ENCODE measurements around the gene CDC20. TPM values are rescaled to one million over a fixed set of nuclear protein-coding genes. Genes with fewer than 3 reads are reported as not detected.

CDC20 gene
- 14.4 to 16.9 TPM (median 14.5 TPM) in 3 replicates for total RNA-seq
- long read RNA-seq, transcript CDC20-201 (11 exons, 1,675 nt) = major isoform, 19 of 27 reads
- long read RNA-seq, partial matches to known transcripts = 2 of 27 reads
- long read RNA-seq, other reads (novel, unspliced or antisense) = 3 of 27 reads

- DNase-seq (ENCODE audit: low spot score) = peak; percentile 99
- Mint-ChIP-seq H3K4me3 (ENCODE audit: unreplicated experiment) (peak within 1 kb of the TSS; percentile 85), H3K27me3 (ENCODE audit: low read depth) (no peaks in the 10 kb centered on the region), H3K4me1 (ENCODE audit: low read depth) (peaks cover 40% of the 10 kb centered on the region), H3K9me3 (ENCODE audit: low read depth) (no peaks in the 10 kb centered on the region), H3K36me3 (ENCODE audit: low read depth) (peaks cover 16% of the 10 kb centered on the region), H3K27ac (ENCODE audit: unreplicated experiment) (peak within 1 kb of the TSS; percentile 95)
- no peak for TF ChIP-seq CTCF (IDR thresholded peaks at IDR 0.05)
Measured at GRCh38 chr1:43358746-43359693, at the start of gene CDC20. Gene CDC20, plus strand, starts transcription at chr1:43358981. Its CDS starts 235 bp downstream, at chr1:43359216.

GRCh38 chr1:43309405-43310025 lies 49.3 kb upstream of the CDC20 start:
- Mint-ChIP-seq H3K4me3 (ENCODE audit: unreplicated experiment) (no peak overlapping the region), H3K4me1 (ENCODE audit: low read depth) (no peaks in the 10 kb centered on the region), H3K36me3 (ENCODE audit: low read depth) (no peaks in the 10 kb centered on the region), H3K27me3 (ENCODE audit: low read depth) (peaks cover 3% of the 10 kb centered on the region), H3K9me3 (ENCODE audit: low read depth) (no peaks in the 10 kb centered on the region), H3K27ac (ENCODE audit: unreplicated experiment) (no peak overlapping the region)
- no peak for TF ChIP-seq CTCF (IDR thresholded peaks at IDR 0.05)
- no peak for DNase-seq (ENCODE audit: low spot score)

GRCh38 chr1:43311521-43311920 lies 47.3 kb upstream of the CDC20 start:
- Mint-ChIP-seq H3K4me1 (ENCODE audit: low read depth) (no peaks in the 10 kb centered on the region), H3K36me3 (ENCODE audit: low read depth) (no peaks in the 10 kb centered on the region), H3K27ac (ENCODE audit: unreplicated experiment) (no peak overlapping the region), H3K27me3 (ENCODE audit: low read depth) (no peaks in the 10 kb centered on the region), H3K4me3 (ENCODE audit: unreplicated experiment) (no peak overlapping the region), H3K9me3 (ENCODE audit: low read depth) (no peaks in the 10 kb centered on the region)
- no peak for DNase-seq (ENCODE audit: low spot score)
- no peak for TF ChIP-seq CTCF (IDR thresholded peaks at IDR 0.05)

- no peak for DNase-seq (ENCODE audit: low spot score)
- TF ChIP-seq CTCF (IDR thresholded peaks at IDR 0.05) = no peak
- Mint-ChIP-seq H3K27me3 (ENCODE audit: low read depth) (no peaks in the 10 kb centered on the region), H3K27ac (ENCODE audit: unreplicated experiment) (no peak overlapping the region), H3K36me3 (ENCODE audit: low read depth) (no peaks in the 10 kb centered on the region), H3K9me3 (ENCODE audit: low read depth) (no peaks in the 10 kb centered on the region), H3K4me1 (ENCODE audit: low read depth) (no peaks in the 10 kb centered on the region), H3K4me3 (ENCODE audit: unreplicated experiment) (no peak overlapping the region)
Measured at GRCh38 chr1:43312212-43312623, 46.6 kb upstream of the CDC20 start.
